HepG2 (cell line): ENCODE measurements around the gene FGD6.

Experiments
- HNF4G ChIP-seq, 2 experiments: sonication (generic) in 1 of 2; formaldehyde crosslinking in 1 of 2; IDR thresholded peaks; 2 replicates each; pipeline versions ENCODE4 v1.4.0 to v1.6.1; 2011 to 2020; ENCODE audit warnings: borderline replicate concordance in 2 of 2, low read depth in 2 of 2, mild to moderate bottlenecking in 2 of 2, low read length in 1 of 2, missing genetic modification reagents in 1 of 2, moderate library complexity in 1 of 2
- NFE2L2 ChIP-seq: fragments of 150-350 bp; IDR thresholded peaks from 2 replicates; pipeline ENCODE4 v1.6.1; 2014; ENCODE audit warnings: low read length
- YY1 ChIP-seq: IDR thresholded peaks from 2 replicates; pipeline ENCODE4 v1.6.1; 2011; ENCODE audit warnings: low read length, low read depth, moderate library complexity, mild to moderate bottlenecking; ENCODE audit not compliant: insufficient read depth, insufficient replicate concordance
- TF ChIP-seq, protein P1 (sequence below): sonication (generic); formaldehyde crosslinking; conservative IDR thresholded peaks from 2 replicates; pipeline ENCODE4 v1.4.0; 2020; ENCODE audit warnings: missing genetic modification reagents

DNA sequence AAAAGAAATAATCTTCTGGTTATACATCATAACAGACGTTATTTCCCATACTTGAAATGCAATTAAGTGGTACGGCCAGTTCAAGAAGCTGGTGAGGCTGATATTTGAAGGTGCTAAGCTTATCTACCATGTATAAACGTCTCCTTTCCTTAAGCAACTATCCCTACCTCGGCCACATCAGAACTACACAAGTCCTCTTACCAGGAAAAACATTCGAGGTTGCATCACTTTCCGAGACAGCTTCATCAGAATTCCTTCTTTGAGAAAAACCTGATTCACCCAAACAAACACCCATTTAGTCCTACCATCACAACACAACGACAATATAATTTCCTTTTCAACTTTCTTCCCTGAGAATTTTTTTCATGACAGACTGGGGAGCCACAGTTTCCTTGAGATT is 109.9 kb downstream of the FGD6 start:
- TF ChIP-seq YY1 (no peak), HNF4G (IDR thresholded peaks at IDR 0.05; ENCODE audit: borderline replicate concordance, low read depth, low read length) (no peak), HNF4G (CRISPR knock-in tag; IDR thresholded peaks at IDR 0.05; ENCODE audit: borderline replicate concordance, low read depth) (no peak), NFE2L2 (no peak)
- TF ChIP-seq, protein P1, sequence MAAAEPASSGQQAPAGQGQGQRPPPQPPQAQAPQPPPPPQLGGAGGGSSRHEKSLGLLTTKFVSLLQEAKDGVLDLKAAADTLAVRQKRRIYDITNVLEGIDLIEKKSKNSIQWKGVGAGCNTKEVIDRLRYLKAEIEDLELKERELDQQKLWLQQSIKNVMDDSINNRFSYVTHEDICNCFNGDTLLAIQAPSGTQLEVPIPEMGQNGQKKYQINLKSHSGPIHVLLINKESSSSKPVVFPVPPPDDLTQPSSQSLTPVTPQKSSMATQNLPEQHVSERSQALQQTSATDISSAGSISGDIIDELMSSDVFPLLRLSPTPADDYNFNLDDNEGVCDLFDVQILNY (CRISPR knock-in tag): no peak
